Activated CD4-positive, alpha-beta T cell treated with anti-CD3 and anti-CD28 coated beads, Interleukin-2, amount 50 U/mL, for 48 hours (primary cell): ENCODE results near the gene OR51L1.
"Not testable (repeated sequence)": the region's sequence is repeated elsewhere in the genome, so short reads cannot be mapped to it uniquely, and the experiment has no call there.

ENCODE experiments used
- DNase-seq, 2 experiments: peaks; one replicate each; pipeline ENCODE4 v3.0.0-alpha.2; 2020

The OR51L1 gene, protein sequence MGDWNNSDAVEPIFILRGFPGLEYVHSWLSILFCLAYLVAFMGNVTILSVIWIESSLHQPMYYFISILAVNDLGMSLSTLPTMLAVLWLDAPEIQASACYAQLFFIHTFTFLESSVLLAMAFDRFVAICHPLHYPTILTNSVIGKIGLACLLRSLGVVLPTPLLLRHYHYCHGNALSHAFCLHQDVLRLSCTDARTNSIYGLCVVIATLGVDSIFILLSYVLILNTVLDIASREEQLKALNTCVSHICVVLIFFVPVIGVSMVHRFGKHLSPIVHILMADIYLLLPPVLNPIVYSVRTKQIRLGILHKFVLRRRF

GRCh38 chr11:4994551-4994950 lies at the start of gene OR51L1:
TSS of gene OR51L1 (plus strand) at chr11:4994851. CDS start at chr11:4998983, 4,132 bp downstream.
- no peak for DNase-seq

DNA sequence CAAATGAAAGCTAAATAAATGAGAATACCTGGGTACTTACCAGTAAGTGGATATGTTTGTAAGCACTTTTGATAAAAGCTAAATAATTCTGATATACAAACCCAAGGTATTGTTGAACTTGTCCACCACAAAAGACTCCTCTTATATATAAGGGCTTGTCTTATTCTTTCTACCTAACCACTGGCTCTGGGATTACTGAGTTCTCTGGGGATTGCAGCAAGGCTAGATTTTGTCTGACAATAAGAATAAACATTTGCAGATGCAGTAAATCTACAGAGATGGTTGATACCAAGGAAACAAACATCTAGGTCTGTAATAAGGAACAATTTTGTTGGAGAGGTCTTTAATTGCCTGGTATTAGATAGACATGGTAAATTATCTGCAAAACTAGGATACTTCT lies 47.1 kb upstream of the OR51L1 start, which contains the start of gene OR51A4:
OR51A4 (minus strand) TSS at position 101 of the 400 bp plus-strand sequence. CDS start 505 bp downstream, outside the sequence.
- DNase-seq: no peak

DNA sequence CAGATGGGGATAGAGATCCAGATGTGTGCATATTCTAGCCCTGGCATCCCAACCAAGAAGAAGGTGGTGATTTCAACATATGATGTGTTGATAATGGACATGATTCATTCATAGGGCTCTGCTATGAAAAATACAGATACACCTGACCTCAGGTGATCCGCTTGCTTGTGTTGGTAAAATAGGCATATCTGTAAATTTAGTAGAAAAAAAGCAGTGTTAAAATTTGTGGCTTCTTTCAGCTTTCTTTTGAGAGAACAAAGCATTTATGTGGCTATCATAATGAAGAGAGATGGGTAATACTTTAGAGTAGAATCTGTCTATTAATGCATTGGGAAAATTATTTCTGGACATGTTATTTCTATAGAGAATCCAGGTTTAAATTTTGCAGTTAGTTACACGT lies 39.0 kb upstream of the OR51L1 start, which contains the start of gene OR51A2:
OR51A2 (minus strand) TSS at position 101 of the 400 bp plus-strand sequence; CDS start at position 101, 0 bp downstream.
- not testable (repeated sequence) for DNase-seq

- no peak for DNase-seq
Observed at GRCh38 chr11:4957396-4957795, 37.3 kb upstream of the OR51L1 start.

- no peak for DNase-seq
Observed at GRCh38 chr11:4960877-4961276, 33.8 kb upstream of the OR51L1 start.

DNA sequence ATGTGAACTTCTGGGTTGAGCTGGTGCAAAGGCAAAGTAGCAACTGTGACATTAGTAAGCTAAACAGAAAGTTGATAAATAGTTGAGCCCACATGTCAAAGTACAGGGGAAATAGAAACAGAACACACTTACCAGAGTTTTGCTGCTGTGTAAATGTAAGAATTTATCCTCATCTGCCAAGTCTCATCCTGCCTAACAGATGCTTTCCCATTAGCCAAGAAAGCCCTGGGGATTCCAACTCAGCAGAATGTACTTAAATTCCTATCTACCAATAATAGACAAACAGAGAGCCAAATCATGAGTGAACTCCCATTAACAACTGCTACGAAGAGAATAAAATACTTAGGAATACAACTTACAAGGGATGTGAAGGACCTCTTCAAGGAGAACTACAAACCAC lies 31.8 kb upstream of the OR51L1 start:
- DNase-seq: no peak

DNA sequence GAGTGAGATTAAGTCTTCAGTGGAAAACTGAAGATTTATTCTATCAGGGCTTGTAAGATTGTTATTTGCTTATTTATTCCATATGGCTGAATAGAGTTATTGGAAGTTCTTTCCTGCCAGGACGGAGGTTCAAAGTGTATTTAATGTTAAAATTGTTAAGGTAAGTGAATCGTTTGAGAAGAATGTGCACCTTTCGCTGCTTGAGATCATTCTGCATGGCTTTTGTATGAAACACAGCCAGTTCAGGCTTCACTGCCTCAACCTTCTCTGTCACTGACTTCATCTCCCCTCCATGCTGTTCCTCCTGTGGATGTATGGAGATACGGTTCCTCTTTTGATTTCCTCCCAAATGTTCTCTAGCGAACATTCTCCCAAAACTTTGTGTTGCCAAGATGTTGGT lies 19.2 kb upstream of the OR51L1 start:
- no peak for DNase-seq

- DNase-seq: no peak
Observed at GRCh38 chr11:4979036-4979435, 15.6 kb upstream of the OR51L1 start.

- DNase-seq: no peak
Observed at GRCh38 chr11:4982678-4983077, 12.0 kb upstream of the OR51L1 start.

DNA sequence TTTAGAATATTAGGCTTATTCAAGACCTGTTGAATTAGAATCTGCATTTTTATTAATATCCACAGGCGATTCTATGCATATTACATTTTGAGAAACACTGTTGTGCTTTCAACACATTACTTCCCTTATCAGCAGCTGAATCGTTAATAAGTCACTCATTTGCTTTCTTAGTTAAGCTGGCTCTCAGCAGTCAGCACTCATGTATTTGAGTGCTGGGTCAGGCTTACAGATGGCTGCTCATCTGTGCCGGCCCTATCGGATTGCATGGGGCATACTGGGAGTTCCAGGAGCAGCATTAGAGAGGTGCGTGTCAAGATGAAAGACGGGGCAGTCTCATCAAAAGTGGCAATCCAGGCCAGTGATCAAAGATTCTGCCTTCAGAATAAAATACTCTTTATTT lies 10.8 kb upstream of the OR51L1 start:
- DNase-seq: no peak

DNA sequence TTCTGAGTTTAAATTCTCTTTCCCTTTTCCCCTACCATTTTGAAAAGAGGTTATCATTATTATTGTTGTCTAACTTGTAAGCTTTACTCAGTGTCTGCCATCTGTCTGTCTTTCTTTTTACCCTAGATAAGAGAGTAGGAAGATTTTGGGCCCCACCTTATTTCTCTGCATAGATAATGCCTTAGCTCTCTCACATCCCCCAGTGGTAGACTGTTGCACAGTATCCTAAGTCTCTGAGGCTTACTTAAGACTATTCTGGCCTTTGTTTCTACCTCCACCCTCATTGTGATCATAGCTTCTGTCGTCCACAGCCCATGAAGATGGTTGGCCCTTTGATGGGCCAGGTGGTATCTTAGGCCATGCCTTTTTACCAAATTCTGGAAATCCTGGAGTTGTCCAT lies 3.6 kb upstream of the OR51L1 start:
- no peak for DNase-seq

DNA sequence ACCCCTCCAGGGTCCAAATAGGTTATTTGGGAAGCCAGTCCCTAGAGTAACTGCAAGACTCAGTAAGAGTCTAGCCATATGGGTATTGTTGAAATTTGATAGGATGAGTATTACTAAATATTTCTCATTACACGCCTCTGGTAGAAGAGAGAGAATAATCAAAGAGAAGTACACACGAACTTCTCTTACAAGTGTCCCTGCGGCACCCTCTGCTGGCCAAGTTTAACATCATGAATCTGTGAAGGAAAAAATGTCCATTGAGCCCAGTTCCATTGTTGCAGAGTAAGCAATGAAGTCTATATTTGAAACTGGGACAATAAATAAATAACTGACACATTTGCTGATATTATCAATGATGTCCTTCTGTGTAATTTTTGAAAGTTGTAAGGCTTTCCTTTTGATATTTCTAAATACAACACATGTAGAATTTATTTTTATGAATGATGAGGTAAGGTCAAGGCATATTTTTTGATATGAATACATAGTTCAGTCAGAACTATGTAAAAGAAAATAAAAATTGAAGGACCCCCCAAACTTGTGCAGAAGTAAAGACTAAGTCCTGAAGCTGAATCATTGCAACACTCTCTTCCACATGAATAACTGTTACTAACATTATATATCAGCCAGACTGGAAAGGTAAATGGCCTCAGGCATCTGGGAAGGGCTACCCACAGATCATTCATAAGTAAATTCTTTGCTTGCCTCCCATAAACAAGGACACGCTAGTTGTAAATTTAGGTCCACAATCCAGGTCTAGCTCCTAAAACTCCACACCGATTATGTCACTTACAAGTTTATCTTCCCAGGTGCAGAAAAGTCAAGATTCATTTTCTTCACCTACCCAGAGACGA lies 10.0 kb downstream of the OR51L1 start:
- peak; percentile 30 to 42 for DNase-seq

GRCh38 chr11:5007561-5007960 lies 12.9 kb downstream of the OR51L1 start:
- no peak for DNase-seq

DNA sequence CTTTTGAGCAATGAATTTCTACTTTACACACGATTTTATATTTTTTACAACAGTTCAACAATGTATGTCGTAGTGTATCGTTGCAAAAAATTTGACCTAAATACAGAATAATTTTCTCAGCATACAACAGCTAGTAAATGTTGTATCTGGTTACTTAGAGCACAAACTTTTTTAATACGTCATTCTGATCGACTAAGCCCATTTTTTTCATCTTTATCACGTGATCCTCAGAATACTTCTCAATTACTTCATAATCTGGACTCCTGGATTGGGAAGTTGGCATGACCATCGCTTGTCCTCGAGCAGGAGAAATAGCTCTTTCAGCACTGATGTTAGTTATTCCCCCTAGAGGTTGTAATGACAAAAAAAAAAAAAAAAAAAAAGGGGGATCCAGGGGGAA lies 16.6 kb downstream of the OR51L1 start:
- DNase-seq: no peak

DNA sequence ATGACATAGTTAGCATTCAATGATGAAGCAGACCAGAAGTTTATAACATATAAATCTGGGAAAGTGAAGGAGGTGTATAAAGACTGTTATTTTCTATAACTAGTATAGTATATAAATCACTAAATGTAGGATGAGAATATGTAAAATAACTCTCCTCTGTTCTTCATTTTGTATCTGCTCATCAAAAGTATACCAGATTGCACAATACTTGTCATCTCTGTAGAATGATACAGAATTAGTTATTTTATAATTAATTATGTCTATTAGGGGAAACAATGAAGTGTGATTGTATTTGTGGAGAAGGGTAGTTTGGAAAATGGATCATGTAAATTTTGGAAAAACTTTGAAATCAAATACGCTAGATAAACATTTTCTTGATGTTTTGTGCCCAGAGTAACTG lies 18.4 kb downstream of the OR51L1 start:
- DNase-seq: no peak

DNA sequence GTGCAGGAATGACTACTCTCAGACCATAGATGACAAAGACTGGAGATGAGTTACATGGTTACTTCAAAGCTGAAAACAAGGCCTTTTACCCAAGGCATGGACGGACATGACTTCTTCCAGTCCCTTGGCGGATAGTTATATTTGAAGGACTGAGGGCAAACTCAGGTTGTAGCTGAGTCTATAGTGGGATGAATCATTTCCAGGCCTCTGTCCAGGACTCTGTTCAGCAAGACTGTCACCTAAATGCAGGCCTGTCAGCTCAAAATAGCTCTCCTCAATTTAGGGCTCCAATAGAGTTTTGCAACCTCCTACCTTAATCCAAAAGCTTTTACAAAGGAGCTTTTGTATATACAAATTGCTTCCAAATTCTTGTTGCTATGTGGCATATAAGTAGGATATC lies 27.3 kb downstream of the OR51L1 start:
- no peak for DNase-seq

DNA sequence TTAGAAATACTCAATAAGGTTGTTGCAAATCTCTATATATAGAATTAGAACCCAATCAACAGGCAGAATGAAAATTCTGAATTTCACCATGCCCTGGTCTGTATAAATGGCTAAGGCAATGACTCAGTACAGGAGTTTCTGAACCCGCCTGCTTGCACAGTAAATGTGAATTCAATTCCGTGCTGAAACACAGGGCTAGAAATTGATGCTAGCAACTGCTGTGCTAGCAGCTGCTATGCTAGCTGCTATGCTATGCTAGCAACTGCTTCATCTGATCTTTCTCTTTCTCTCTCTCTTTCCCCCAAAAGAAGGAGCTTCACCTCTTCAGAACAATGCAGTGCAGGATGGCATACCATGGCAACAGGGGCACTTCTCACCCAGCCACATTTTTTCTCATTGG lies 42.0 kb downstream of the OR51L1 start:
- no peak for DNase-seq

DNA sequence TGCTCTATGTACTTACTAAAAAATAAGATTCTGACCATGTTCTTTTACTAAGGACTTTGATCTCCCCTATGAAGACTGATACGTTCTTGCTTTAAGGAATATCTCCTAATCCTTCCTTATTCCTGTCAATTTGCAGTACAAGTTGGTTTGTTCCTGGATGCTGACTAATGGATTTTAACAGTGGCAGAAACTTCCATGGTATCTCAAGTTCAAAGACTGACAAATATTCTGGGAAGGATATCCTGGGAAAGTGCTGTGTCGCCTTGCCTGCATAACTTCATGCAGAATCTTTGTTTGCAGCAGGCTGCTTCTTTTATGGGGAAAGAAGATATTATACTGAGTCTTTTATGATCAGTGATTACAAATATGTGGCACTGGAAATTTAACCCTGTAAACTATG lies 43.3 kb downstream of the OR51L1 start:
- DNase-seq: no peak

GRCh38 chr11:5038341-5038740 lies 43.7 kb downstream of the OR51L1 start:
- no peak for DNase-seq

DNA sequence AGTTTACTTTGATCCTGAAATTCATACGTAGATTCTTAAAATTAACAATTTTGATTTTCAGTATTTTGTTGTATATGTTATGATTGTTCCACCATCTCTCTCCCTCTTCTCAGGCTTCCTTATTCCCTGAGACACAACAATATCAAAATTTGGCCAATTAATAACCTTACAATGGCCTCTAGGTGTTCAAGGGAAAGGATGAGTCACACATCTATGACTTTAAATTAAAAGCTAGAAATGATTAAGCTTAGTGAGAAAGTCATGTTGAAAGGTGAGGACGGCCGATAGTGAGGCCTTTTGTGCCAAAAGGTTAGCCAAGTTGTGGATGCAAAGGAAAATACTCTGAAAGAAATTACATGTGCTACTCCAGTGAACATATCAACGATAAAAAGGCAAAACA lies 46.2 kb downstream of the OR51L1 start:
- DNase-seq: no peak

- DNase-seq: no peak
Observed at GRCh38 chr11:5042091-5042490, 47.4 kb downstream of the OR51L1 start.

- DNase-seq: no peak
Observed at GRCh38 chr11:5043380-5043779, 48.7 kb downstream of the OR51L1 start.

GRCh38 chr11:5046226-5046625 lies 51.6 kb downstream of the OR51L1 start, which contains the start of gene OR52J3:
TSS of gene OR52J3 (plus strand) at chr11:5046526. CDS start at chr11:5046526, 0 bp downstream.
- no peak for DNase-seq

DNA sequence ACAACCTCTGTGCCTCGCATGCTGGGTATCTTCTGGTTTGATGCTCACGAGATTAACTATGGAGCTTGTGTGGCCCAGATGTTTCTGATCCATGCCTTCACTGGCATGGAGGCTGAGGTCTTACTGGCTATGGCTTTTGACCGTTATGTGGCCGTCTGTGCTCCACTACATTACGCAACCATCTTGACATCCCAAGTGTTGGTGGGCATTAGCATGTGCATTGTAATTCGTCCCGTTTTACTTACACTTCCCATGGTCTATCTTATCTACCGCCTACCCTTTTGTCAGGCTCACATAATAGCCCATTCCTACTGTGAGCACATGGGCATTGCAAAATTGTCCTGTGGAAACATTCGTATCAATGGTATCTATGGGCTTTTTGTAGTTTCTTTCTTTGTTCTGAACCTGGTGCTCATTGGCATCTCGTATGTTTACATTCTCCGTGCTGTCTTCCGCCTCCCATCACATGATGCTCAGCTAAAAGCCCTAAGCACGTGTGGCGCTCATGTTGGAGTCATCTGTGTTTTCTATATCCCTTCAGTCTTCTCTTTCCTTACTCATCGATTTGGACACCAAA lies 52.2 kb downstream of the OR51L1 start:
- no peak for DNase-seq
